ENCODE measurements around the gene NDUFA3. TPM values are rescaled to one million over a fixed set of nuclear protein-coding genes. Genes with fewer than 3 reads are reported as not detected.

NDUFA3 gene
- polyA plus RNA-seq, 3 donors: 46.4 to 396 (median 333) TPM

DNA sequence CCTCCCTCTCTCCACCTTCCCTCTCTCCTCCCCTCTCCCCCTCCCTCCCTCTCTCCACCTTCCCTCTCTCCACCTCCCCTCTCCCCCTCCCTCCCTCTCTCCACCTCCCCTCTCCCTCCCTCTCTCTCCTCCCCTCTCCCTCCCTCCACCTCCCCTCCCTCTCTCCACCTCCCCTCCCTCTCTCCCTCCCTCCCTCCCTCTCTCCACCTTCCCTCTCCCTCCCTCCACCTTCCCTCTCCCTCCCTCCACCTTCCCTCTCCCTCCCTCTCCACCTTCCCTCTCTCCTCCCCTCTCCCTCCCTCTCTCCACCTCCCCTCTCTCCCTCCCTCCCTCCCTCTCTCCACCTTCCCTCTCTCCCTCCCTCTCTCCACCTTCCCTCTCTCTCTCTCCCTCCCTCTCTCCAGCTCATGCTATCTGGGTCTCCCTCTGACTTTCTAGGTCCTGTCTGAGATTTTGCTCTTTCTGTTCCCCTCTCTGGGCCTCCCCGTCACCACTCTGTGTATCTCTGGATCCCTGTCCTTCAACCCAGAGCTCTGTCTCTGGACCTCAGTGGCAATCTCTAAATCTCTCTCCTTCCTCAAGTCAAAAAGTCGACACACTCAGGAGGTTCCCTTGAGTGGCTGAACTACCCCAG lies 31.4 kb downstream of the NDUFA3 start:
- peaks cover 24 to 27% of the 10 kb centered on the region in 2 donors for H3K36me3 ChIP-seq (replicated peaks in 1 of 2; ENCODE audit: control insufficient read depth in 1 of 2, insufficient read depth in 2 of 2, low read length in 2 of 2)
- H3K27ac ChIP-seq (ENCODE audit: low read depth in 1 of 2, low read length in 2 of 2): no peak overlapping the region
- Mint-ChIP-seq H3K4me3 (peak overlapping the region in 1 of 2 donors; percentile 31), H3K4me1 (peaks cover 19% of the 10 kb centered on the region), H3K27ac (peak overlapping the region in 1 of 7 donors; percentile 26), H3K27me3 (ENCODE audit: low read depth in 3 of 3) (peaks cover 2 to 12% (median 2%) of the 10 kb centered on the region in 3 donors), H3K9me3 (peaks cover 0 to 2% (median 0%) of the 10 kb centered on the region in 7 donors), H3K36me3 (peaks cover 18 to 38% of the 10 kb centered on the region in 2 donors)
- no peak for DNase-seq
- H2AFZ ChIP-seq (ENCODE audit: insufficient read depth, low read depth, low read length, poor library complexity, severe bottlenecking): no peak overlapping the region
- no peak overlapping the region for H3K4me3 ChIP-seq (replicated peaks in 1 of 3; ENCODE audit: low read depth in 2 of 3, low read length in 3 of 3)
- H3K4me2 ChIP-seq (replicated peaks; ENCODE audit: extremely low read depth, low read length, poor library complexity, severe bottlenecking): no peak overlapping the region
- TF ChIP-seq, protein P1, sequence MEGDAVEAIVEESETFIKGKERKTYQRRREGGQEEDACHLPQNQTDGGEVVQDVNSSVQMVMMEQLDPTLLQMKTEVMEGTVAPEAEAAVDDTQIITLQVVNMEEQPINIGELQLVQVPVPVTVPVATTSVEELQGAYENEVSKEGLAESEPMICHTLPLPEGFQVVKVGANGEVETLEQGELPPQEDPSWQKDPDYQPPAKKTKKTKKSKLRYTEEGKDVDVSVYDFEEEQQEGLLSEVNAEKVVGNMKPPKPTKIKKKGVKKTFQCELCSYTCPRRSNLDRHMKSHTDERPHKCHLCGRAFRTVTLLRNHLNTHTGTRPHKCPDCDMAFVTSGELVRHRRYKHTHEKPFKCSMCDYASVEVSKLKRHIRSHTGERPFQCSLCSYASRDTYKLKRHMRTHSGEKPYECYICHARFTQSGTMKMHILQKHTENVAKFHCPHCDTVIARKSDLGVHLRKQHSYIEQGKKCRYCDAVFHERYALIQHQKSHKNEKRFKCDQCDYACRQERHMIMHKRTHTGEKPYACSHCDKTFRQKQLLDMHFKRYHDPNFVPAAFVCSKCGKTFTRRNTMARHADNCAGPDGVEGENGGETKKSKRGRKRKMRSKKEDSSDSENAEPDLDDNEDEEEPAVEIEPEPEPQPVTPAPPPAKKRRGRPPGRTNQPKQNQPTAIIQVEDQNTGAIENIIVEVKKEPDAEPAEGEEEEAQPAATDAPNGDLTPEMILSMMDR (IDR thresholded peaks at IDR 0.05): no peak
- H3K9ac ChIP-seq (ENCODE audit: insufficient read depth, low read length, poor library complexity, severe bottlenecking): no peak overlapping the region
- H3K27me3 ChIP-seq (ENCODE audit: control insufficient read depth in 2 of 2, insufficient read depth in 2 of 2, low read length in 2 of 2): peaks cover 0 to 3% of the 10 kb centered on the region in 2 donors
- peaks cover 0 to 2% of the 10 kb centered on the region in 2 donors for H3K9me3 ChIP-seq (replicated peaks in 1 of 2; ENCODE audit: control insufficient read depth in 1 of 2, insufficient read depth in 1 of 2, low read length in 2 of 2)
- H3K4me1 ChIP-seq (ENCODE audit: control insufficient read depth in 1 of 2, insufficient read depth in 2 of 2, low read length in 2 of 2): peaks cover 22 to 26% of the 10 kb centered on the region in 2 donors
- WGBS (ENCODE audit: insufficient coverage): 65% methylated on average over 2 of the region's 2 CpGs
- H4K20me1 ChIP-seq (ENCODE audit: insufficient read depth, low read length): peaks cover 10% of the 10 kb centered on the region
- peaks cover 15% of the 10 kb centered on the region for H3K79me2 ChIP-seq (ENCODE audit: insufficient read depth, low read length)
- intact Hi-C loops (cut with micrococcal nuclease): no loop called here

DNA sequence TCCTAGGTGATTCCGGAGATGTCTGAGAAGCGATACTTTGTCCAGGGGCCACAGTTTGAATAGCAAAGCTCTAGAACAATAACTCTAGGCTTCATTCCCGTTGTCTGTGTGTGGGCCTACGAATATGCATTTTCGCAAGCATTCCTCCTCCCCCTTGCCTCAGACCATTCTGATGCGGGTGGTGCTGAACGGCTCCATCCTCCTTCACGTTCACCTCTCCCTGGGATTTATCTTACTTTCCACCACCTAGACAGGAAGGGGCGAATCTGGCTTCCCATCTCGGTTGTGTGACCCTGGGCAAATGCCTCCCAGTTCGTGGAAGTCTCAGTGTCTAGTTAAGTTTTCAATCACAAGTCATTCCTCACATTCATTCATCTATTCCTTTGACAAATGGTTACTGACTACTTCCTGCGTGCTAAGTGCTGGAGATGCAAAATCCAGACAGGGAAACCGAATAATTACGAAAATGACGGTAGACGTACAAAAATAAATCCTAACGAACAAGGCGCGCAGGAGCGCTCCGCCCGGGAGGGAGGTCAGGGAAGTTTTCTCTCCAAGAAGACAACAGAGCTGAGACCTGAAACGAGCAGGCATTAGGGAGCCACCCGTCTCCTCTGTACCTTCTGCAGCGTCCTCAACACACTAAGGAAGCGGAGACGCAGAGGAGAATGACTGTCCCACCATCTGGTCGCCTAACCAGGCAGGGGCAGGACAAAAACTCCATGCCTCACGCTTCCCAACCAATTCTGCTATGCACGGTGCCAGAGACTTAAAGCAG lies 33.6 kb downstream of the NDUFA3 start:
- H3K27ac ChIP-seq (ENCODE audit: low read depth in 1 of 2, low read length in 2 of 2): peak overlapping the region; percentile 9 to 62
- H3K9ac ChIP-seq (ENCODE audit: insufficient read depth, low read length, poor library complexity, severe bottlenecking): peak overlapping the region; percentile 29
- peaks cover 28 to 39% of the 10 kb centered on the region in 2 donors for H3K4me1 ChIP-seq (ENCODE audit: control insufficient read depth in 1 of 2, insufficient read depth in 2 of 2, low read length in 2 of 2)
- peak in 1 of 3 donors; percentile 8 for DNase-seq
- peaks cover 37% of the 10 kb centered on the region for H3K79me2 ChIP-seq (ENCODE audit: insufficient read depth, low read length)
- peak overlapping the region; percentile 39 to 76 (median 41) for H3K4me3 ChIP-seq (replicated peaks in 1 of 3; ENCODE audit: low read depth in 2 of 3, low read length in 3 of 3)
- peak overlapping the region; percentile 87 for H3K4me2 ChIP-seq (replicated peaks; ENCODE audit: extremely low read depth, low read length, poor library complexity, severe bottlenecking)
- peaks cover 2 to 12% (median 2%) of the 10 kb centered on the region in 3 donors for H3K27me3 Mint-ChIP-seq (ENCODE audit: low read depth in 3 of 3)
- peaks cover 13 to 32% of the 10 kb centered on the region in 2 donors for H3K36me3 Mint-ChIP-seq
- 5% methylated on average over 29 of the region's 30 CpGs for WGBS (ENCODE audit: insufficient coverage)
- peaks cover 20 to 30% of the 10 kb centered on the region in 2 donors for H3K36me3 ChIP-seq (replicated peaks in 1 of 2; ENCODE audit: control insufficient read depth in 1 of 2, insufficient read depth in 2 of 2, low read length in 2 of 2)
- H3K4me1 Mint-ChIP-seq: peaks cover 37% of the 10 kb centered on the region
- H2AFZ ChIP-seq (ENCODE audit: insufficient read depth, low read depth, low read length, poor library complexity, severe bottlenecking): peak overlapping the region; percentile 74
- H3K9me3 Mint-ChIP-seq: peaks cover 0 to 2% (median 0%) of the 10 kb centered on the region in 7 donors
- H3K9me3 ChIP-seq (replicated peaks in 1 of 2; ENCODE audit: control insufficient read depth in 1 of 2, insufficient read depth in 1 of 2, low read length in 2 of 2): peaks cover 0 to 2% of the 10 kb centered on the region in 2 donors
- TF ChIP-seq, protein P1 (IDR thresholded peaks at IDR 0.05): no peak
- H3K27me3 ChIP-seq (ENCODE audit: control insufficient read depth in 2 of 2, insufficient read depth in 2 of 2, low read length in 2 of 2): peaks cover 0 to 3% of the 10 kb centered on the region in 2 donors
- intact Hi-C loops (cut with micrococcal nuclease): loop anchor here in 1 of 2 donors (2.0 kb wide), 1 partner anchor 23 kb away; the partner anchor contains the start of gene LENG1
- peaks cover 32% of the 10 kb centered on the region for H4K20me1 ChIP-seq (ENCODE audit: insufficient read depth, low read length)
- peak overlapping the region; percentile 82 to 93 for H3K4me3 Mint-ChIP-seq
- peak overlapping the region in 6 of 7 donors; percentile 0 to 94 (median 92) for H3K27ac Mint-ChIP-seq
